HepG2 (cell line): ENCODE measurements around the gene CYBB. TPM values are rescaled to one million over a fixed set of nuclear protein-coding genes. Genes with fewer than 3 reads are reported as not detected.
"Not testable (repeated sequence)": the region's sequence is repeated elsewhere in the genome, so short reads cannot be mapped to it uniquely, and the experiment has no call there.

Source experiments
- ATAC-seq: fragments of 200-7000 bp; cut with Tn5 transposase; 3 replicates; pipeline ENCODE4 v1.9.1; 2020; ENCODE audit warnings: mild to moderate bottlenecking, moderate library complexity
- BruUV-seq: library from RNA; stranded (reverse); fragments of 400-500 nt; replicated peaks from 2 replicates; lab custom pipeline; 2021; lab: Mats Ljungman, UMichigan
- CTCF ChIA-PET: fragments of 300-600 bp; formaldehyde crosslinking; extraction: SDS; loops from one replicate; lab custom pipeline; 2021; ENCODE audit warnings: low total read pairs, inconsistent platforms, low intra/inter-chr PET ratio; lab: Yijun Ruan, JAX
- POLR2A ChIA-PET: fragments of 350-600 bp; sonication (Branson Sonifier 250); formaldehyde crosslinking; loops from one replicate; lab custom pipeline; 2020; ENCODE audit warnings: antibody characterized with exemption, inconsistent platforms; lab: Yijun Ruan, JAX
- DNase-seq: peaks from one replicate; pipeline ENCODE4 v3.0.0-alpha.2; 2015; ENCODE audit warnings: low spot score
- FAIRE-seq: peaks from 3 replicates; lab custom pipeline; 2011; peaks lifted over from hg19 to GRCh38; lab: Jason Lieb, UNC
- H2AFZ ChIP-seq: one replicate; pipeline ENCODE4 v1.6.1; 2011; ENCODE audit warnings: low read length, inconsistent platforms
- H3K27ac ChIP-seq: fragments of 300-600 bp; 3 replicates; pipeline ENCODE4 v1.8.0; 2011; ENCODE audit warnings: mixed run types, mild to moderate bottlenecking, mixed read lengths, low read length, inconsistent platforms; ENCODE audit not compliant: insufficient read depth; ENCODE audit errors: extremely low read length
- H3K27me3 ChIP-seq, 2 experiments: fragments of 200-600 bp in 1 of 2; 2 replicates in 1 of 2; 3 replicates in 1 of 2; pipeline versions ENCODE4 v1.6.0 to v1.8.0; 2011; ENCODE audit warnings: low read length in 2 of 2, mild to moderate bottlenecking in 2 of 2, moderate library complexity in 2 of 2, inconsistent platforms in 1 of 2; ENCODE audit not compliant: insufficient read depth in 2 of 2, control insufficient read depth in 1 of 2
- H3K36me3 ChIP-seq, 2 experiments: fragments of 200-600 bp in 1 of 2; replicated peaks in 1 of 2; 2 replicates in 1 of 2; 3 replicates in 1 of 2; pipeline versions ENCODE4 v1.5.1 to v1.8.0; 2011; ENCODE audit warnings: low read length in 2 of 2, inconsistent platforms in 1 of 2; ENCODE audit not compliant: insufficient read depth in 2 of 2, control insufficient read depth in 1 of 2
- H3K4me1 ChIP-seq: 2 replicates; pipeline ENCODE4 v1.5.1; 2012; ENCODE audit warnings: low read length, inconsistent platforms; ENCODE audit not compliant: insufficient read depth
- H3K4me2 ChIP-seq: 2 replicates; pipeline ENCODE4 v1.6.0; 2011; ENCODE audit warnings: low read depth, low read length, inconsistent platforms
- H3K4me3 ChIP-seq, 3 experiments: fragments of 200-600 bp in 1 of 3; sonication (generic), shearing (Covaris generic) in 1 of 3; replicated peaks in 1 of 3; 2 replicates each; pipeline ENCODE4 v1.5.1; 2011 to 2016; ENCODE audit warnings: low read length in 3 of 3, inconsistent platforms in 2 of 3, low read depth in 2 of 3, mild to moderate bottlenecking in 2 of 3, control low read depth in 1 of 3, mixed read lengths in 1 of 3; ENCODE audit not compliant: insufficient read depth in 1 of 3
- H3K79me2 ChIP-seq: one replicate; pipeline ENCODE4 v1.6.1; 2011; ENCODE audit warnings: low read length, inconsistent platforms; ENCODE audit not compliant: insufficient read depth
- H3K9ac ChIP-seq: 2 replicates; pipeline ENCODE4 v1.6.0; 2011; ENCODE audit warnings: mild to moderate bottlenecking, low read depth, low read length, inconsistent platforms; ENCODE audit not compliant: insufficient read depth
- H3K9me3 ChIP-seq: 2 replicates; pipeline ENCODE4 v1.5.1; 2012; ENCODE audit warnings: mild to moderate bottlenecking, low read length
- H4K20me1 ChIP-seq: 2 replicates; pipeline ENCODE4 v1.6.0; 2011; ENCODE audit warnings: inconsistent platforms, mild to moderate bottlenecking, low read length, moderate library complexity; ENCODE audit not compliant: insufficient read depth
- ISX ChIP-seq: sonication (generic); formaldehyde crosslinking; conservative IDR thresholded peaks from 2 replicates; pipeline ENCODE4 v1.5.0; 2020; ENCODE audit warnings: missing genetic modification reagents
- KDM1A ChIP-seq: IDR thresholded peaks from 2 replicates; pipeline ENCODE4 v1.6.1; 2016; ENCODE audit warnings: missing compliant biosample characterization
- LCORL ChIP-seq, 2 experiments: fragments of 450-650 bp in 1 of 2; sonication (generic) in 1 of 2; formaldehyde crosslinking in 1 of 2; IDR thresholded peaks; 2 replicates each; pipeline versions ENCODE4 v1.5.0 to v1.6.1; 2017 to 2020; ENCODE audit warnings: antibody characterized with exemption in 1 of 2, missing genetic modification reagents in 1 of 2
- SOX5 ChIP-seq: IDR thresholded peaks from 2 replicates; pipeline ENCODE4 v1.6.1; 2016; ENCODE audit warnings: borderline replicate concordance
- ZFAT ChIP-seq: sonication (generic); formaldehyde crosslinking; conservative IDR thresholded peaks from 2 replicates; pipeline ENCODE4 v1.8.1; 2023; ENCODE audit warnings: missing genetic modification reagents, inconsistent platforms
- ZFP62 ChIP-seq: sonication (generic); formaldehyde crosslinking; IDR thresholded peaks from 2 replicates; pipeline ENCODE4 v1.4.0; 2020; ENCODE audit warnings: missing genetic modification reagents
- ZNF382 ChIP-seq: sonication (generic); formaldehyde crosslinking; IDR thresholded peaks from 2 replicates; pipeline ENCODE4 v1.5.0; 2020; ENCODE audit warnings: missing genetic modification reagents, mild to moderate bottlenecking, borderline replicate concordance
- ZNF589 ChIP-seq: sonication (generic); formaldehyde crosslinking; conservative IDR thresholded peaks from 2 replicates; pipeline ENCODE4 v1.8.0; 2022; ENCODE audit warnings: mild to moderate bottlenecking, moderate library complexity, missing genetic modification reagents
- ZNF614 ChIP-seq: IDR thresholded peaks from 2 replicates; pipeline ENCODE4 v1.6.1; 2018; ENCODE audit warnings: missing biosample characterization, missing genetic modification reagents, inconsistent platforms, borderline replicate concordance
- ZNF737 ChIP-seq: sonication (generic); formaldehyde crosslinking; IDR thresholded peaks from 2 replicates; pipeline ENCODE4 v1.5.0; 2020; ENCODE audit warnings: missing genetic modification reagents, mild to moderate bottlenecking, borderline replicate concordance
- ZSCAN29 ChIP-seq: sonication (generic); formaldehyde crosslinking; conservative IDR thresholded peaks from 2 replicates; pipeline ENCODE4 v1.4.0; 2020; ENCODE audit warnings: mild to moderate bottlenecking, missing genetic modification reagents
- WGBS: methylation state at CpG from one replicate; pipeline ENCODE4 v1.1.6; 2017; ENCODE audit warnings: low lambda C conversion rate; 5-methylcytosine and 5-hydroxymethylcytosine counted together
- in situ Hi-C: cut with HindIII; loops from 2 replicates; pipeline ENCODE4 v1.10.0; 2017; ENCODE audit warnings: low pct_unique_long_range_greater_than_20kb; ENCODE audit not compliant: extremely low pct_ligation_motif_present
- intact Hi-C: fragments of 100-400 bp; cut with micrococcal nuclease; formaldehyde crosslinking; loops from one replicate; pipeline ENCODE4 v1.10.0; 2022; ENCODE audit not compliant: unreplicated experiment
- polyA plus RNA-seq, 8 experiments: library from polyadenylated mRNA; depleted of rRNA in 3 of 8; stranded (reverse) in 7 of 8; unstranded in 1 of 8; fragments of >200 nt; fragmentation: Illumina TruSeq in 4 of 8; extraction: Trizol in 4 of 8; gene quantifications; 2 replicates each; pipeline versions ENCODE4 v1.2.1 to v1.2.3, GENCODE V29; 2011 to 2016; ENCODE audit warnings: low read depth in 4 of 8, missing spikeins in 1 of 8, mixed read lengths in 1 of 8; ENCODE audit not compliant: insufficient read depth in 1 of 8
- total RNA-seq, 5 experiments: library from RNA; depleted of rRNA; stranded (reverse); fragments of >200 nt; fragmentation: Illumina TruSeq; extraction: Trizol; gene quantifications; 2 replicates each; pipeline ENCODE4 v1.2.3, GENCODE V29; 2016; ENCODE audit warnings: low read depth in 1 of 5
- TF ChIP-seq, protein P1 (sequence below): sonication (generic); formaldehyde crosslinking; IDR thresholded peaks from 2 replicates; pipeline ENCODE4 v1.4.0; 2020; ENCODE audit warnings: mild to moderate bottlenecking, missing genetic modification reagents
- TF ChIP-seq, protein P2 (sequence below): sonication (generic); formaldehyde crosslinking; IDR thresholded peaks from 2 replicates; pipeline ENCODE4 v1.4.0; 2020; ENCODE audit warnings: missing genetic modification reagents, mild to moderate bottlenecking, borderline replicate concordance
- TF ChIP-seq, protein P3 (sequence below): IDR thresholded peaks from 2 replicates; pipeline ENCODE4 v1.6.1; 2016; ENCODE audit warnings: mild to moderate bottlenecking
- TF ChIP-seq, protein P4 (sequence below): sonication (generic); formaldehyde crosslinking; IDR thresholded peaks from 2 replicates; pipeline ENCODE4 v1.5.1; 2020; ENCODE audit warnings: missing genetic modification reagents, mild to moderate bottlenecking, borderline replicate concordance

Gene CYBB
- total and polyA plus RNA-seq, 2 of the 13 experiments (the other 11 are each of a cell fraction or from before 2014, with no cell fraction given): not detected

DNA sequence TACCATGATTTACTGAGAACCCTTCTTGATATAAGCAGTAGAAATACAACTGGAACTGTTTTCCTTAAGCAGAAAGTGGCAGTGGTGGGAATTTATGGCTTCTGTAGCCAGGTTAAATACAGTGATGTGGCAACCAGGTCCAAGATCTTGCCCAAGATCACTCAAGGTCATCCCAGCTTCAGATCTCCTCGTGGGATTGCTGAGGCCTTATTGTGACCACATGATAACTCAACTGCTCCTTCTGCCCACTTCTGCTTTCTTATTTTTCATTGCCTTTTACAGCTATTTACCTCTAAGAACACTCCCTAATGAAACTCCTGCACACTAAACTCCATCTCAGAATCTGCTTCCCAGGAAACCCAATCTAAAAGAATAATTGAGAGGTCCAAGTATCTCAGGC, 12.4 kb upstream of the CYBB start:
- intact Hi-C loops: no loop called here

DNA sequence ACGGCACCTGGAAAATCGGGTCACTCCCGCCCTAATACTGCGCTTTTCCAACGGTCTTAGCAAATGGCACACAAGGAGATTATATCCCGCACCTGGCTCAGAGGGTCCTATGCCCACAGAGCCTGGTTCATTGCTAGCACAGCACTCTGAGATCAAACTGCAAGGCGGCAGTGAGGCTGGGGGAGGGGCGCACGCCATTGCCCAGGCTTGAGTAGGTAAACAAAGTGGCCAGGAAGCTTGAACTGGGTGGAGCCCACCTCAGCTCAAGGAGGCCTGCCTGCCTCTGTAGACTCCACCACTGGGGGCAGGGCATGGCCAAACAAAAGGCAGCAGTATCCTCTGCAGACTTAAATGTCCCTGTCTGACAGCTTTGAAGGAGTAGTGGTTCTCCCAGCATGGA, 11.0 kb upstream of the CYBB start:
- H3K27me3 ChIP-seq, POLR2A ChIA-PET, in situ Hi-C loops, H3K9me3 ChIP-seq, H2AFZ ChIP-seq, H3K4me2 ChIP-seq, CTCF ChIA-PET, BruUV-seq, FAIRE-seq, H3K79me2 ChIP-seq, H3K9ac ChIP-seq, ATAC-seq, H3K4me3 ChIP-seq, DNase-seq, H4K20me1 ChIP-seq, H3K36me3 ChIP-seq, intact Hi-C loops, H3K27ac ChIP-seq, H3K4me1 ChIP-seq: not testable (repeated sequence)
- no CpG with 5 or more reads among the region's 9 CpGs for WGBS

More for the DNA sequence above, 12.4 kb upstream of the CYBB start:
- ATAC-seq (no peak), DNase-seq (no peak), FAIRE-seq (no peak)
- no peak overlapping the region for H3K4me2 ChIP-seq
- BruUV-seq: no TSS peak
- H3K27me3 ChIP-seq: no peaks in the 10 kb centered on the region
- CTCF ChIA-PET: no interaction called here
- in situ Hi-C loops: no loop called here
- H3K36me3 ChIP-seq: no peaks in the 10 kb centered on the region
- H2AFZ ChIP-seq: no peak overlapping the region
- no peak overlapping the region for H3K4me3 ChIP-seq
- POLR2A ChIA-PET: no interaction called here
- H3K9ac ChIP-seq: no peak overlapping the region
- no peaks in the 10 kb centered on the region for H3K79me2 ChIP-seq
- 0% methylated on average over 1 of the region's 1 CpG for WGBS
- no peak for TF ChIP-seq ZNF589 (CRISPR knock-in tag)
- TF ChIP-seq, protein P1, sequence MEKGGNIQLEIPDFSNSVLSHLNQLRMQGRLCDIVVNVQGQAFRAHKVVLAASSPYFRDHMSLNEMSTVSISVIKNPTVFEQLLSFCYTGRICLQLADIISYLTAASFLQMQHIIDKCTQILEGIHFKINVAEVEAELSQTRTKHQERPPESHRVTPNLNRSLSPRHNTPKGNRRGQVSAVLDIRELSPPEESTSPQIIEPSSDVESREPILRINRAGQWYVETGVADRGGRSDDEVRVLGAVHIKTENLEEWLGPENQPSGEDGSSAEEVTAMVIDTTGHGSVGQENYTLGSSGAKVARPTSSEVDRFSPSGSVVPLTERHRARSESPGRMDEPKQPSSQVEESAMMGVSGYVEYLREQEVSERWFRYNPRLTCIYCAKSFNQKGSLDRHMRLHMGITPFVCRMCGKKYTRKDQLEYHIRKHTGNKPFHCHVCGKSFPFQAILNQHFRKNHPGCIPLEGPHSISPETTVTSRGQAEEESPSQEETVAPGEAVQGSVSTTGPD: no peak
- TF ChIP-seq KDM1A (CRISPR knock-in tag): no peak
- no peak for TF ChIP-seq SOX5 (CRISPR knock-in tag)
- no peak for TF ChIP-seq ZNF614
- no peak for TF ChIP-seq LCORL (IDR thresholded peaks at IDR 0.05)
- TF ChIP-seq LCORL (CRISPR knock-in tag; IDR thresholded peaks at IDR 0.05): no peak
- TF ChIP-seq, protein P2, sequence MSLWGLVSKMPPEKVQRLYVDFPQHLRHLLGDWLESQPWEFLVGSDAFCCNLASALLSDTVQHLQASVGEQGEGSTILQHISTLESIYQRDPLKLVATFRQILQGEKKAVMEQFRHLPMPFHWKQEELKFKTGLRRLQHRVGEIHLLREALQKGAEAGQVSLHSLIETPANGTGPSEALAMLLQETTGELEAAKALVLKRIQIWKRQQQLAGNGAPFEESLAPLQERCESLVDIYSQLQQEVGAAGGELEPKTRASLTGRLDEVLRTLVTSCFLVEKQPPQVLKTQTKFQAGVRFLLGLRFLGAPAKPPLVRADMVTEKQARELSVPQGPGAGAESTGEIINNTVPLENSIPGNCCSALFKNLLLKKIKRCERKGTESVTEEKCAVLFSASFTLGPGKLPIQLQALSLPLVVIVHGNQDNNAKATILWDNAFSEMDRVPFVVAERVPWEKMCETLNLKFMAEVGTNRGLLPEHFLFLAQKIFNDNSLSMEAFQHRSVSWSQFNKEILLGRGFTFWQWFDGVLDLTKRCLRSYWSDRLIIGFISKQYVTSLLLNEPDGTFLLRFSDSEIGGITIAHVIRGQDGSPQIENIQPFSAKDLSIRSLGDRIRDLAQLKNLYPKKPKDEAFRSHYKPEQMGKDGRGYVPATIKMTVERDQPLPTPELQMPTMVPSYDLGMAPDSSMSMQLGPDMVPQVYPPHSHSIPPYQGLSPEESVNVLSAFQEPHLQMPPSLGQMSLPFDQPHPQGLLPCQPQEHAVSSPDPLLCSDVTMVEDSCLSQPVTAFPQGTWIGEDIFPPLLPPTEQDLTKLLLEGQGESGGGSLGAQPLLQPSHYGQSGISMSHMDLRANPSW: no peak
- no peak for TF ChIP-seq ZFP62 (CRISPR knock-in tag)
- TF ChIP-seq ZNF382 (CRISPR knock-in tag): no peak
- no peak for TF ChIP-seq ZNF737 (CRISPR knock-in tag)
- no peak for TF ChIP-seq ZFAT
- TF ChIP-seq, protein P3, sequence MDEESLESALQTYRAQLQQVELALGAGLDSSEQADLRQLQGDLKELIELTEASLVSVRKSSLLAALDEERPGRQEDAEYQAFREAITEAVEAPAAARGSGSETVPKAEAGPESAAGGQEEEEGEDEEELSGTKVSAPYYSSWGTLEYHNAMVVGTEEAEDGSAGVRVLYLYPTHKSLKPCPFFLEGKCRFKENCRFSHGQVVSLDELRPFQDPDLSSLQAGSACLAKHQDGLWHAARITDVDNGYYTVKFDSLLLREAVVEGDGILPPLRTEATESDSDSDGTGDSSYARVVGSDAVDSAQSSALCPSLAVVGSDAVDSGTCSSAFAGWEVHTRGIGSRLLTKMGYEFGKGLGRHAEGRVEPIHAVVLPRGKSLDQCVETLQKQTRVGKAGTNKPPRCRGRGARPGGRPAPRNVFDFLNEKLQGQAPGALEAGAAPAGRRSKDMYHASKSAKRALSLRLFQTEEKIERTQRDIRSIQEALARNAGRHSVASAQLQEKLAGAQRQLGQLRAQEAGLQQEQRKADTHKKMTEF (CRISPR knock-in tag): no peak
- TF ChIP-seq, protein P4, sequence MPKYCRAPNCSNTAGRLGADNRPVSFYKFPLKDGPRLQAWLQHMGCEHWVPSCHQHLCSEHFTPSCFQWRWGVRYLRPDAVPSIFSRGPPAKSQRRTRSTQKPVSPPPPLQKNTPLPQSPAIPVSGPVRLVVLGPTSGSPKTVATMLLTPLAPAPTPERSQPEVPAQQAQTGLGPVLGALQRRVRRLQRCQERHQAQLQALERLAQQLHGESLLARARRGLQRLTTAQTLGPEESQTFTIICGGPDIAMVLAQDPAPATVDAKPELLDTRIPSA (CRISPR knock-in tag): no peak
- TF ChIP-seq ZSCAN29: no peak
- TF ChIP-seq ISX (CRISPR knock-in tag): no peak
- no peak overlapping the region for H3K27ac ChIP-seq
- no peaks in the 10 kb centered on the region for H3K4me1 ChIP-seq
- H3K9me3 ChIP-seq: no peaks in the 10 kb centered on the region
- no peaks in the 10 kb centered on the region for H4K20me1 ChIP-seq
